Anterior cingulate cortex (tissue), 58 donors: ENCODE results near the gene RNF166.

Source experiments
- DNase-seq, 58 donors: peaks; one replicate each; lab custom pipeline; 2025; lab: John Stamatoyannopoulos, UW

The RNF166 gene

DNA sequence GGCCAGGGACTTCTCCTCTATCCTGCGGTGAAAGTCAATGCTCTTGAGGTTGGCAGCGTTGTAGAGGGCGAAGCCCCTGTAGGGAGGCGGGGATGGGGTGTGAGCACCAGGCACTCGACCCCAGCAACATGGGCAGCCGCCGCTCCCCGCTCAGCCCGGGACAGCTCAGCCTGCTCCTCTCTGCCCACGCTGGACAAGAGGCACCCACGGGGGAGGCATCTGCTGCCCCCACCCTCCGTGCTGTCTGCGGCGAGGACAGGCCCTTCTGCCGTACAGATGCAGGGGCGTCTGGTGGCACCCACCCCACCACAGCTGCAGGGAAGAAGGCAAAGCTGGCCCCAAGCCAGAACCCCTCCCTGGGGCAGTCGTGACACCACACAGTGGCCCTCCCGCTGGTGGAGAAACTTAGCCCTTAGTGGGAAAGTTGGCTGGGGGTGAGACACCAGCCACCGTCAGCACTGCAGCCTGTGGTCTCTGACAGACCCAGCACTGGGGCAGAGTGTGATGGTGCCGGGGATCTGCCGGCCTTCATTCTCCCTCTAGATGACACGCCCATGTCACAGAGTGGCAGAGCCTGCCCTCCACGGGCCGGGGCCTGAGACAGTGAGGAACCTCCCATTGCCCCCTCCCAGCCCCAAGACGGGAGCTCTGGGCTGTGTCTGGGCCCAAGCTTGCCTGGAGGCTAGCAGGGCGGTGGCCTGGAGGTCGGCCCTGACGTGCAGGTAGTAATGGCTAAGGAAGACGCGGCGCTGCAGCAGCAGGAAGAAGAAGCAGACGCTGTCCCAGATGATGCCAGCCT, 19.6 kb upstream of the RNF166 start:
- no peak for DNase-seq

DNA sequence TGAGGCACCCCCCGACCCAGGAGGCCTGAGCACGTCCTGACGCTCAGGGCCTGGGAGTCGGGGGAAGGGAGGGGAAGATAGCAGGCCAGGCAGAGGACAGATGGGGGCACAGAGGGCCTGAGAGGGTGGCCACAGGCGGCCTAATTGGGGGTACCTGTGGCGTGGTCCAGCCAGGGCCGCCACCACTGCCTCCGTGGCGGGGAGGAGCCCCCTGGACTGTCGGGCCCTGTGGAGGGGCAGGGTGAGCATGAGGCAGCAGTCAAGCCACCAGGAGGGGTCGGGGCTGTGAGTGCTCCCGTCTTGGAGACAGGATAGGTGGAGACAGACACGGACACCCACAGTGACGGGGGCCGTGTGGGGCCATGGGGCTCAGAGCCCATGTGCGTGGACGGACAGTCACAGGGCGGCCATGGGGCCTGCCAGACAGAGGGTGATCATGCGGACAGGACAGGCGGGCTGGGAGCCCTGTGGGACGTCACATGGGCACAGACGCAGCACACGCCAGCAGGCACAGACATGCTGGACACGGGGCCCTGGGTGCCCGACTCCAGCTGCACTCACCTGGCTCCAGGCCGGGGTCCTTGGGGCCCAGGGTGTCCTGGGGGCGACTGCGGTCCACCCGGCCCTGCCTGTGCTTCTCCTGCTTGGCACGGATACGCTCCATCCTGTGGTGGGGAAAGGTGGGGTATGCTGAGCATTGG, 18.8 kb upstream of the RNF166 start:
- no peak for DNase-seq

DNA sequence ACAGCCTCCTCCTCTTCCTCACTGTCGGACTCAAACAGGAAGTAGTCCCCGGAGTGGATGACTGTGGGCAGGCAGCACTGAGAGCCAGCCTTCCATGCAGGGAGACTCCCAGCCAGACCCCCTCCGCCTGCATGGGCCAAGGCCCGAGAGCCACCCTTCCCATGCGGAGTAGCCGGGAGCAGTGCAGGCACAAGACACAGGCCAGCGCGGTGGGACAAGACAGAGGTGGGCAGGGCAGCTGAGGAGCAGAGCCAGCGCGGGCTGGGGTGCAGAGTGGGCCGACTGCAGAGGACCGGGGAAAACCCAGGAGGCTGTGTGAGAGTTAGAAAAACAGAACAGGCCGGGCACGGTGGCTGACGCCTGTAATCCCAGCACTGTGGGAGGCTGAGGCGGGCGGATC, 17.7 kb upstream of the RNF166 start:
- no peak for DNase-seq

DNA sequence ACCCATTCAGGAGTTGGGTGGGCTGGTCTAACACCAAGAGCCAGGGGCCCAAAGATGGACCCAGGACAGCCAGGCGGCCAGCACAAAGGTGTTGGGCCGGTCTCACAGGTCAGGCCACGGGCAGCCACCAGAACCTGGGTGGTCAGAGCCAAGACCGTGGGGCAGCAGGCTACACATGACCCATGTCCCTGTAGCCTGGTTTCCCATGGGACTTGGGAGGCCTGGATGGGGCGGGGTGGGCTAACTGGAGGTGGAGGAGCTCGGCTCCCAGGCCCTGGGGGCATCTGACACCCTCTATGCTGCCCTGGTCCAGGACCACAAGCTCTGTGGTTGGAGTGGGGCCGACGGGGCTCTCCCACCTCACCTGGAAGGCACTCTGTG, 17.3 kb upstream of the RNF166 start:
- DNase-seq, result no peak

DNA sequence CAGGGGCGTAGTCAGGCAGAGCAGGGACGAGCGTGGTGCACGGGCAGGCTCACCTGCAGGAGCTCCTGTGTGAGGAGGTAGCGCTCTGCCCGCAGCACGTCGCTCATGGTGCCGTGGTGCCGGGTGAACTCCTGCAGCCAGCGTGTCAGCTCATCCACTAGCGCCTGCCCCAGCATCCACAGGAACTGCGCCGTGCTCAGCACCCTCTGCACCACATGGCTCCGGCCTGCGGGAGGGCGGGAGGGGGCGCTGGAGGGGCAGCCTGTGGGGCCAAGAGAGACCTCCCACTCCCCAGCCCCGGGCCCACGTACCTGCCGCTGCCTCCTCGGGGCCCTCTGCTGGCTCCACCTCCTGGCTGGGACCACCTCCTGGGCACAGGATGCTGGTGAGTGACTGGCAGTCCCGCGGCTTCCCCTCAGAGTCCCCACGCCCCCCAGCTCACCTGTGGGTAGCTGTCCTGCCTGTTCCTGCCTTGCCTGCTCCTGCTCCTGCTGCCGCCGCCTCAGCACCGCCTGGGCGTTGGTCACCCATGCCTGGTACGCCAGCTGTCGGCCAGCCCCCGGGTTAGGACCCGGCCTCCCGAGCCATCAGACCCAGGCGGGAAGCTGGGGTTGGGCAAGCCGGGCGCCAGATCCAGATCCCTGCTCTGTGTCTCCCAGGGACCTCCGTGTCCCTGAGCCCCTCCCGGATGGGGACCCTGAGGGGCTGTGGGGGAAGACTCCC, 16.7 kb upstream of the RNF166 start:
- DNase-seq, result no peak

DNA sequence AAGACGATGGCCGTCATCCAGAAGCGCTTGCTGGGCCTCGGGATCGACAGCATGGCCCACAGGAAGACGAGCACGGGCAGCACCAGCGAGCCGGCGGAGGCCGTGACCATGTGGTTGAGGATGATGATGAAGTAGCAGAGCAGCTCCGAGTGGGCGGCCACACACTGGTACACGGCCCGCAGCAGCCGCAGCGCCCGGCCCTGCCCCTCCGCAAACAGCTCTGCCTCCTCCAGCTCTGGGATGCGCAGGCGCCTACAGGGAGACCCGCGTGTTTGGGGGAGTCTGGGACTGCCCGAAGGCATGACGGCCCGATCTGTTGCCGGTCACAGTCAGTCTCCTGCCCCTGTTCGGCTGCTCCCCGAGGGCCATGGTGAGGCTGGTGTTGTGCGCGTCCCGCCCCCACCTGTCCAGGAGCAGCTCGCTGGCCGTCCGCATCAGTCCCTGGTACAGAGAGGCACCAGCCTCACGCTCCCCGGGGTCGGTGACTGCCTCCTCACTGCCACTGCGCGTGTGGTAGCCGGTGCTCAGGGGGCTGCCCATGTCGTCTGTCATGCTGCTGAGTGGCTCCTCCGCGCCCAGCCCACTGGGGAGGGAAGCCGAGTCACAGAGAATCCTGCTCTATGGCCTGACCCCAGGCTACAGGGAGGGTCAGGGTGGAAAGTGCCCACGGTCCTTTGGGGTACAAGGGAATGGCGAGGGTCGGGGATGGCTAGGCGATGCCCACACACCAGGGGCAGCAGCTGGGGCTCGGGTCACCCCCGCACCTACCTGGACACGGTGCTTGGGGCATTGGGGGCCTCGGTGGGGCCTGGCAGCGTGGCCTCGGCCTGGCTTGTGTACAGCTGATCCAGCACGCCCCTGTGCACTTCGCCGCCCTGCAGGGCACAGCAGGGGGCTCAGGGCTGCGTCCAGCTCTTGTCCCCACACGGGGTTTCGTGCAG, 15.9 kb upstream of the RNF166 start:
- no peak for DNase-seq

DNA sequence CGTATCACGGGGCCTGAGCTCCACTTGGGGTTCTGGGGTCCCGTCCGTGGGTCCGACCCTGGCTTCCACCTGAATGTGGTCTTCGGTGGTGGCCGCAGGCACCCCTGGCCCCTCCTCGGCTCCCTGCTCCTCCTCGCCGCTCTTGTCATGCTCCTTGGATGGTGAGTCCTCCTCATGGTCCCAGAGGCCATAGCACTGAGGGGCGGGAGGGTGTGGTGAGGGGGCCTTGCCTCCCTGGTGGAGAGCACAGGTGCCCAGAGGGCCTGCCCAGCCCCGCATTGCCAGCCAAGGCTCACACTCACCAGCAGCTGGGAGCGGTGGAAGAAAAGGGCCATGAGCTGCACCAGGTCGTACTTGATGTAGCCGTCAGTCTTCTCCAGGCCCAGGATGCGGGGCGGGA, 15.0 kb upstream of the RNF166 start:
- DNase-seq, result no peak

DNA sequence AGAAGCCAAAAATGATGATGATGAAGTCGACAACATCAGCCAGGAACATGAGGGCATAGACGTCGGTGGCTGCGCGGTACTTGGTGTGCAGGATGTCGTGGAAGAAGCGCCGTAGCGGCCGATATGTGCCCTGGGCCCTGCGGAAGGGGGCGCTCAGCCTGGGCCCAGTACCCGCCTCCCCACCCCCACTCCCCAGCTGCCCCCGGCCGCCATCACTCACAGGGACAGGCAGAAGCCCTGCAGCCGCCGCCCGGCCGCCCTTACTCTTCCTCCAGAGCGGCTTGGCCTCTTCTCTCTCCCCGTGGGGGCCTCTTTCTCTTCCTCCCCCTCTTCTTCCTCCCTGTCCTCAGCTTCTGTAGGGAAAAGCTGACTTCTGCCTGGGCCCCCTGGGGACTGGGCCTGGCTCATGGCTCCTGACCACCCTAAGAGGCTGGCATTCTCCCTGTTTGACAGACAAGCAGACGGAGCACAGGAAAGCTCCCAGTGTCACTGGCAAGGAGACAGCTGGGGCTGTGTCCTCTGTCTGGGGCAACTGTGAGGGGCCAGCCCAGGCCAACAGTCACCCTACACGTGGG, 14.3 kb upstream of the RNF166 start:
- DNase-seq, result no peak

DNA sequence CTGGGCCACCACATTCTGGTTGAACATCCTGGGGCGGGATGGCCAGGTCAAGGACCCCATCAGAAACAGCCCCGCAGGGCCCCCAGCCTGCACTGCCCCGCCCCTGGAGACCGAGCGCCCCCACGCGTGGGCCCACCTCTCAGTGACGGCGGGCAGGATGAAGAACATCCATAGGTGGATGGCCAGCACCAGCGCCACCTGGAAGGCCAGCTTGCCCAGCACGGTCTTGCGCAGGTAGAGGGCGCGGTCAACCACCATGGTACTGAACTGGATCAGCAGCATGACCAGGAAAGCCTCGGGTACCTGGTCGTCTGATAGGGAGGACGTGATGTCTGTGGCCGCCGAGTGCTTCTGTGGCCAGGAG, 13.7 kb upstream of the RNF166 start:
- DNase-seq, result no peak

DNA sequence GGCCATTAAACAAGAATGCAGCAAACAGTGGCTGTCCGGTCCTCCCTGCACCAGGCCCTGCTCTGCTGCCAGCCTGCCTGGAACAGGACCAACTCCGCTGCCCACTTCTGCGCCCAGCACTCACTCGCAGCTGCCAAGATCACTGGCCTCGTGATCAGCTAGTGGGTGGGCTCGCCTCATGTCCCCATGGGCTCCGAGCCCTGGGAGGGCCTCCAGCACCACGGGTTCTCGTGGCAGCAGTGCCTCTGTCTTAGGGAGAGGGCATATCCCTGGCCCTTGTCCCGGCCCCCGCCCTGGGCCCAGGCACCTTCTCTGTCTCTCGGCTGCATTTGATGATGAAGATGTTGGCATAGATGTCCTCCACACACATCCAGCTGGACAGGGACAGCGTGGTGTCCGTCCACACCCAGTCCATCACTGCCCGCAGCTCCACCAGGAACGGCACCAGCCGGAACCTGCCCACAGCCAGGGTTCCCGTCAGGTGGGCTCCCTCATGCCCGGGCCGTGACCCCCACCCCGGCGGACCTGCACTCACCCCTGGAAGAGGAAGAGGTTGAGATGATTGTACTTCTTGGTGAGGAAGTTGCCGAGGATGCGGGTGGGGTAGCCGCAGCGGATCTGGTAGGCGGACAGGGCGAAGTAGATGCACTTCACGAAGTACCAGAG, 13.2 kb upstream of the RNF166 start:
- peak in 57 of 58 donors; percentile 16 to 94 (median 84) for DNase-seq

DNA sequence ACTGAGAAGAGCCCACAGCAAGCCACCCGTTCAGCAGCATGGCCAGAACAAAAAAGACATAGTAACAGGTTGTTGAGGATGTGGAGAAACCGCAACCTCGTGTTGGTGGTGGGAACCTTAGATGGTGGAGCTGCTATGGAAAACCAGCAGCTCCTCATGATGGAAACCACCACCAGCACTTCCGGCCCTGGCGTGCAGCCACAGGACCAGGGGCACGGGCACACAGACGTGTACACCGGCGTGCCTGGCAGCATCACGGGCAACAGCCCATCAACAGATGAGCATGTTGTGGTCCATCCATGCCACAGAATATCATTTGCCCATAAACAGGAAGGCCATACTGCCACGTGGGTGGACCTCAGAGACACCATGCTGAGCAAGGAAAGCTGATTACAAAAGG, 12.0 kb upstream of the RNF166 start:
- DNase-seq, result no peak

DNA sequence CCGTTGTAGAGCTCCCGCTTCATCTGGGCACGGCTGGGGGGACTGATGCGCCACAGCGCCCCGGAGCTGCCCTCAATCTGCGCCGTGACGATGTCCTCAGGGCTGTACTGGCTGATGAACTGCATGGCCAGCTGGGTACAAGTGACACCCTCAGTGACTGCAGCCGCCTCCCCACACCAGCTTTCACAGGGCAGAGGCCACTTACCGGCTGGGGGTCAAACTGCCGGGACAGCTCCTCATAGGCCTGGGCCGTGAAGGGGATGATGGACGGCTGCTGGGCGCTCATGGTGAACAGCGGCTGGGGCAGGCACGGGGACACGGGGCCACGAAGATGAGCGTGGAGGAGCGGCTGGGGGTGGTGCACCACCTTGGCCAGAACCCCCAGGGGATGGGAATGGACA, 10.4 kb upstream of the RNF166 start:
- DNase-seq, result no peak

DNA sequence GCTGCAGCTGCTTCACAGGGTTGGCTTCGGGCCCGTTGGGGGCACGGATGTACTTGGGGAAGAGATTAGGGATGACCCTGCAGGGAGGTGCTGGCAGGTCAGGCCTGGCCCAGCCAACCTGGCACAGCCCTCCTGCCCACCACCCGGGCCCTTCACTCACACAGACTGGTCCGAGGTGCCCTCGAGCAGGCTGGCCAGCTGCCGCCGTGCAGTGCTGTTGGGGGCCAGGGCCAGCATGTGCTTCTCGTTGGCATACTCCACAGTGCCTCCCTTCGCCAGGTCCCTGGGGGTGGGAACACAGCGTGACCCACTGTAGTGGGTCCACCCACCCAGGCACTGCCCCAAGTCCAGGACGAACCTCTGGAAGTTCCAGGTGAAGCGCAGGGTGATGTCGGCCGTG, 10.0 kb upstream of the RNF166 start:
- DNase-seq, result no peak

DNA sequence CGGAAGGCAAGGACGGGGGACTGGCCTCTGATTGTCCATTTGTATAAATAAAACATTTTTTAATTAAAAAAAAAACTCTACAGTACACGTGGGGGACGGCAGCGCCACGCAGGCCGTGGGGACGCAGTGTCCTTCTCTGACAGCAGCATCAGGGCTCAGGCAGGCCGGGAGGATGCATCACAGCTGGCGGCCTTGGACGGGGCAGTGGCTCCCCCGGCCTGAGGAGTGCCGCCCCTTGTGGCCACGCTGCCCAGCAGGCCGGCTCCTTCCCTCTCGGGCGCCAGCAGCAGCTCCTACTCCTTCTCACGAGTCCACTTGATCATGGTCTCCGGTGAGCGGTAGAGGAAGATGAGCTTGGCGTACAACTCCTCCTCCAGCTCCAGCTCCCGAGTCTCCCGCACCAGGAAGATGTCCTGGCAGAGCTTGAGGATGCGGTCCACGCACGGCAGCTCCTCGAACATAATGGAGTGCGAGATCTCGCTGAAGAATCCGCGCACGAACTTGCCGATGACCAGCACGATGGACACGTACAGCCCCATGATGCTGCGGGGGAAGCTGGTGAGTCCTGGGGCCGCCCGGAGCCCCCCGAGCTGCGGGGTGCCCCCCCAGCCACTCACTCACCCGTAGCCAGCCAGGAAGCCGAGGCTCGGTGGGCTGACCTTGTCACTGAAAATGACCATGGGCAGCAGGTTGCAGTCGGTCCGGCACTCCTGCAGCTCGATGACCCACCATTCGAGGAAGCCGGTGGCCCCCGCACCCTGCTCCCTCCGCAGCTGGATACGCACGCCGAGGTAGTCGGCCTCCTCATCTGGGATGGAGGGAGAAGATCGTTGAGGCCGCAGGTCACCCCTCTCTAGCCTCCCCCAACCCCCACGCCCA, 9.3 kb upstream of the RNF166 start:
- DNase-seq, result no peak

DNA sequence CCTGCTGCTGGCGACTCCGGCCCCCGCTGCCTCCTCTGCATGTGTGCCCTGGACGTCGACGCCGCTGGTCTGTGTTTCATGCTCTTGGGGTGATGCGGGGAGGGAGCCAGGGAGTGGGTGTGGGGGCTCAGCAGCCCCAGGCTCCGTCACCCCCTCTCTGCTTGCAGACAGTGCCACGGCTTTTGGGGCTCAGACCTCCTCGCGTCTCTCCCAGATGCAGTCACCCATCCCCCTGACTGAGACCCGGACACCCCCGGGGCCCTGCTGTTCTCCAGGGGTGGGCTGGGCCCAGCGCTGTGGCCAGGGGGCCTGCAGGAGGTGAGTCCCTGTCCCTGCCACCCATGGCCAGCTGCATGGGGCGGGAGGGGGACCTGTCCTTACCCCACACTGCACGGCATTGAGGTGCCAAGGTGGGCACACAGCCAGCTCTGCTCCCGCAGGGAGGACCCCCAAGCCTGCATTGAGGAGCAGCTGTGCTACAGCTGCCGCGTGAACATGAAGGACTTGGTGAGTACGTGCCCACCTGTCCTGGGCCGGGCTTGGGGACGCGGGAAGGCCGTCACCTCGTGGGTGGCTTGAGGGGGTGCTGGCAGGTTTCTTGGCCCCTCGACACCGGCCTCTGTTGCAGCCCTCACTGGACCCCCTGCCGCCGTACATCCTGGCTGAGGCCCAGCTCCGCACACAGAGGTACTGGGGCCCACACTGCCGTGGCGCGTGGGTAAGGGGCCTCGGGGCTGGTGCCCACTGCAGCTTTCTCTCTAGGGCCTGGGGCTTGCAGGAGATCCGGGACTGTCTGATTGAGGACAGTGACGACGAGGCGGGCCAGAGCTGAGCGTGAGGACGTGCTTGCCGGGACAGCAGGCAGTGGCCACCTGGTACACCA, 8.5 kb upstream of the RNF166 start:
- DNase-seq, result no peak

DNA sequence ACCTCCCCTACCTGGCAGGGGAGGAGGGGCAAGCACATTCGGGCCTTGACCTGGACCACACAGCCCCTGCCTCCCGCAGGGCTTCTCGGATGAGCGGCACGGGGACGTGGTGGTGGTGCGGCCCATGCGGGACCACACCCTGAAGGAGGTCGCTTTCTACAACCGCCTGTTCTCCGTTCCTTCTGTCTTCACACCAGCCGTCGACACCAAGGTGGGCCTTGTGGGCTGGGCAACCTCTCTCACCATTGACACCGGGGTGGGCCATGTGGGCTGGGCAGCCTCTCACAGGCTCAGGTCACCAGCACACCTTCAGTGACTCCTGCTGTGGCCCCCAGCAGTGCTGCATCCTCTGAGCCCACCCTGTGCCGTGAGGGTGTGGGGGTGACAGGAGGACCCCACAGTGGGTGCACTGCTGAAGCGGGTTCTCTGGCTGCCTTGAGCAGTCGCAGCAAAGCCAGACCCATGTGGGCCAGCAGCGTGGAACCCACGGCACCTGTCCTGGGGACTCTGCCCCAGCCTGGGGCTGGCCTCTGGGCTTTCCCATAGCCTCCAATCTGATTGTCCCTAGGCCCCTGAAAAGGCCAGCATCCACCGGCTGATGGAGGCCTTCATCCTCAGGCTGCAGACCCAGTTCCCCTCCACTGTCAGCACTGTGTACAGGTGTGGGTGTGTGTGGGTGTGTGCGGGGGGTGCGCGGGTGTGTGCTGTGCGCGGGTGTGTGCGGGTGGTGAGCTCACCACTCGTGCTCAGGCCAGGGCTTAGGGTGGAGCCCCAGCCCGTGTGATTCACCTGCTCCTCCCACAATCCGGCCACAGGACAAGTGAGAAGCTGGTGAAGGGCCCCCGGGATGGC, 7.6 kb upstream of the RNF166 start:
- no peak for DNase-seq

DNA sequence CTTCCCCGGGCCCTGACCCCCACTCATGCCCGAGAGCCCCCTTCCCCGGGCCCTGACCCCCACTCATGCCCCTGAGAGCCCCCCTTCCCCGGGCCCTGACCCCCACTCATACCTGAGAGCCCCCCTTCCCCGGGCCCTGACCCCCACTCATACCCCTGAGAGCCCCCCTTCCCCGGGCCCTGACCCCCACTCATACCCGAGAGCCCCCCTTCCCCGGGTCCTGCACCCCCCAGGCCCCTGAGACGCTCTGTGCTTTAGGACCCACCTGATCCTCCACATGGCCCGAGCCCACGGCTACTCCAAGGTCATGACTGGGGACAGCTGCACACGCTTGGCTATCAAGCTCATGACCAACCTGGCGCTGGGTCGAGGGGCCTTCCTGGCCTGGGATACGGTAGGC, 6.8 kb upstream of the RNF166 start:
- no peak for DNase-seq
